Measurements from ENCODE around the gene C2CD4C. TPM values are rescaled to one million over a fixed set of nuclear protein-coding genes. Genes with fewer than 3 reads are reported as not detected.

Gene C2CD4C
- total RNA-seq, 1 experiment from 2014 or later = 1.8 TPM

DNA sequence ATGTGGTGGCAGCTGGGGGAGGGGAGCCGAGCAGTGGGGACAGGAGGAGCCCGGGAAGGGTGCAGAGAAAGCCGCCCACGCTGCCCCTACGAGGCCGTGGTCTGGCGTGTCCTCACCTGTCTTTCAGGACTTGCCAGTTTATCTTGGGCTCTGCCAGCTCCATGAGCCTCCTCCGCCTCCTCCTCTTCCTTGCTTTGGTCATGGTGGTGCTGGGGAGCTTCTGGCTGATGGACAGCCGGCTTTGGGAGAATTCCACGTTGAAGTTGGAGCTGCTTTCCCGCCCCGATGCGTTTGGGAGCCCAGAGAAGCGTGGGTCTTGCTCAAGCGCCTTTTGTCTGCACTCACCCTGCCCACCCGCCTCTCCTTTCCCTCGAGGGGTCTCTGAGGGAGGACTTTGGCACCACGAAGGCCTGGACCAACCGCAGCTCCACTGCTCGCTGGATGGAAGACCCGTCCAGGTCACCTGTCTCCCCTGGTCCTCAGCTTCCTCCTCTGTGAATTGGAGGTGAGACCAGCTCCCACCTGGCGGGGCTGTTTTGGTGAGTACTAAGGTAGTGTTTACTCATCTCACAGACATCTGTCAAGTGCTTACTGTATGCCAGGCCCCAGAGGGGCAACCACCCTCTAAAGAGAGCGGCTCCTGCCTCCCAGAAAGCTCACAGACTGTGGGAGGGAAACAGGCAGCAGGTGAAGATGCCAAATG is 34.6 kb downstream of the C2CD4C start:
- Histone ChIP-seq H3K27me3 (replicated peaks; ENCODE audit: insufficient read depth, low read depth, low read length, poor library complexity) (no peaks in the 10 kb centered on the region), H3K9me3 (ENCODE audit: low read depth, low read length, poor library complexity, severe bottlenecking) (no peaks in the 10 kb centered on the region), H3K4me1 (ENCODE audit: insufficient read depth, low read length, poor library complexity, severe bottlenecking) (peaks cover 9% of the 10 kb centered on the region), H3K36me3 (ENCODE audit: insufficient read depth, low read length, poor library complexity, severe bottlenecking) (no peaks in the 10 kb centered on the region), H3K27ac (ENCODE audit: low read depth, low read length, poor library complexity, severe bottlenecking) (no peak overlapping the region), H3K4me3 (ENCODE audit: low read depth, low read length, poor library complexity, severe bottlenecking) (no peak overlapping the region)
- DNase-seq (ENCODE audit: low spot score) = no peak
- ChIA-PET POLR2A (ENCODE audit: low non-redundant PET) (no interaction called here), CTCF (no interaction called here)
- BruUV-seq (replicated peaks) = no TSS peak
- intact Hi-C loops (cut with micrococcal nuclease; ENCODE audit: unreplicated experiment) = no loop called here
- no peak for TF ChIP-seq EZH2 (IDR thresholded peaks at IDR 0.05; ENCODE audit: borderline replicate concordance, low read depth, low read length, poor library complexity, severe bottlenecking)
- TF ChIP-seq, protein P1, sequence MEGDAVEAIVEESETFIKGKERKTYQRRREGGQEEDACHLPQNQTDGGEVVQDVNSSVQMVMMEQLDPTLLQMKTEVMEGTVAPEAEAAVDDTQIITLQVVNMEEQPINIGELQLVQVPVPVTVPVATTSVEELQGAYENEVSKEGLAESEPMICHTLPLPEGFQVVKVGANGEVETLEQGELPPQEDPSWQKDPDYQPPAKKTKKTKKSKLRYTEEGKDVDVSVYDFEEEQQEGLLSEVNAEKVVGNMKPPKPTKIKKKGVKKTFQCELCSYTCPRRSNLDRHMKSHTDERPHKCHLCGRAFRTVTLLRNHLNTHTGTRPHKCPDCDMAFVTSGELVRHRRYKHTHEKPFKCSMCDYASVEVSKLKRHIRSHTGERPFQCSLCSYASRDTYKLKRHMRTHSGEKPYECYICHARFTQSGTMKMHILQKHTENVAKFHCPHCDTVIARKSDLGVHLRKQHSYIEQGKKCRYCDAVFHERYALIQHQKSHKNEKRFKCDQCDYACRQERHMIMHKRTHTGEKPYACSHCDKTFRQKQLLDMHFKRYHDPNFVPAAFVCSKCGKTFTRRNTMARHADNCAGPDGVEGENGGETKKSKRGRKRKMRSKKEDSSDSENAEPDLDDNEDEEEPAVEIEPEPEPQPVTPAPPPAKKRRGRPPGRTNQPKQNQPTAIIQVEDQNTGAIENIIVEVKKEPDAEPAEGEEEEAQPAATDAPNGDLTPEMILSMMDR (conservative IDR thresholded peaks at IDR 0.05; ENCODE audit: low read depth, low read length) = no peak

DNA sequence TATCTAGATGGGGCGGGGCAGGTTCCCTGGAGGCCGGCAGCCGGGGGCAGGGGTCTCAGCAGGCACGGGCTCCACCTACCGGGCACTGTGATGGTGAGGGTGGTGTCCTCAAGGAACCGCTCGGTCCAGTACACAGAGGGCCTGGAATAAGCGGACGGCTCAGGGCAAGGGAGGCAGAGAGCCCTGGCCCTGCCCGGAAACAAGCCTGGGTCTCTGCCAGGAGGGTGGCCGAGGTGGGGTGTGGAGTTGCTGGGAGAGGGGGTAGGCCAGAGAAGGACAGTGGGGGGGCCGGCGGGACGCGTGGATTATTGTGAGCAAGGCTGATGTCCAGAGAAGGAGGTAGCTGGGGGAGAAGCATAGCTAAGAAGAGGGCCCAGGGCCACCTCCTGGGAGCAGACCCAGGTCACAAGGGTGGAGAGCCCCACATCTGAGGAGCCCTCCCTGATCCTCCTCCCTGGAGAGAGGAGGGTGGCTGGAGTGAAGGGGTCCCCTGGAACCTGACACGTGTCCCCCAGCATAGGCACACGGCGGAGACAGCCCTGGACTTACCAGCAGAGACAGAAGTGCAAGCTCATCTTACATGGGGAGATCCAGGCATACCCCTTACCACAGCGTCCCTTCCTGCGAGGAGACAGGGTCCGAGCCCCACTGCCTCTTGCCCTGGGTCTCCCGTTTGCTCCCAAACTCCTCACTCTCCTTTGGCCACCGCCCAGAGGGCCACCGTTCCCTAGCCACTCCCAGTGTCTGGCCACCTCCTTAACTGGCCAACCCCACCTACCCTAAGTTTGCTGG is 35.4 kb downstream of the C2CD4C start:
- Histone ChIP-seq H3K27ac (ENCODE audit: low read depth, low read length, poor library complexity, severe bottlenecking) (no peak overlapping the region), H3K27me3 (replicated peaks; ENCODE audit: insufficient read depth, low read depth, low read length, poor library complexity) (no peaks in the 10 kb centered on the region), H3K9me3 (ENCODE audit: low read depth, low read length, poor library complexity, severe bottlenecking) (no peaks in the 10 kb centered on the region), H3K4me3 (ENCODE audit: low read depth, low read length, poor library complexity, severe bottlenecking) (no peak overlapping the region), H3K36me3 (ENCODE audit: insufficient read depth, low read length, poor library complexity, severe bottlenecking) (no peaks in the 10 kb centered on the region), H3K4me1 (ENCODE audit: insufficient read depth, low read length, poor library complexity, severe bottlenecking) (peaks cover 9% of the 10 kb centered on the region)
- ChIA-PET POLR2A (ENCODE audit: low non-redundant PET) (no interaction called here), CTCF (no interaction called here)
- DNase-seq (ENCODE audit: low spot score) = no peak
- intact Hi-C loops (cut with micrococcal nuclease; ENCODE audit: unreplicated experiment) = no loop called here
- no TSS peak for BruUV-seq (replicated peaks)
- TF ChIP-seq, protein P1 (conservative IDR thresholded peaks at IDR 0.05; ENCODE audit: low read depth, low read length) = no peak
- TF ChIP-seq EZH2 (IDR thresholded peaks at IDR 0.05; ENCODE audit: borderline replicate concordance, low read depth, low read length, poor library complexity, severe bottlenecking) = no peak

DNA sequence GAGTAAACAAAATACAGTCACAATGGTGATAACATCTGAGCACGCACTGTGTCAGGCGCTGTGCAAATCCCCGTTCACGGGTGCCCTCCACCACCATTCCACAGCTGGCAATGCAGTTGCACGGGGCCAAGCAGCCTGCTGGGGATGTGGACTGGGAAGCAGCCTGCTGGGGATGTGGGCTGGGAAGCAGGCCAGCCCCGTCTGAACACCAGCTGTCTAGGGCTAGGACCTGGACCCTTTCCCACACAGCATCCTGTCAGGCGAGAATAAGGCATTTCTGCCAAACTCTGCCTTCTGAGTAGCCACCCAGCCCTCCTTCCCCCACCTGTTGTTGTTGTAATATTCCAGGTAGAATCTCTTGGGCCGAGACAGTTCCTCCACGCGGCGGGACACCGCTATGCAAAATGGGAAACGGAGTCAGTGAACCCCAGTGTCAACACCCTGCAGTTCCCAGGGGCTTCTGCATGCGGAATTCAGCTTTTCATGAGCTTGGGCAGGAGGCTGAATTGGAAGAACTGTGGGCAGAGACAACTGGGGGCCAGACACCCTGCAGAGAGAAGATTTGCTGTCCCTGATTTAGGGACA is 36.5 kb downstream of the C2CD4C start:
- no peaks in the 10 kb centered on the region for H3K9me3 ChIP-seq (ENCODE audit: low read depth, low read length, poor library complexity, severe bottlenecking)
- POLR2A ChIA-PET (ENCODE audit: low non-redundant PET) = no interaction called here
- CTCF ChIA-PET = interaction anchor here (1.0 kb wide), 1 partner anchor 108 kb away, joined by 4 read pairs; no protein-coding TSS in a partner anchor
- H3K27me3 ChIP-seq (replicated peaks; ENCODE audit: insufficient read depth, low read depth, low read length, poor library complexity) = no peaks in the 10 kb centered on the region
- intact Hi-C loops (cut with micrococcal nuclease; ENCODE audit: unreplicated experiment) = no loop called here
- BruUV-seq (replicated peaks) = no TSS peak
- peaks cover 9% of the 10 kb centered on the region for H3K4me1 ChIP-seq (ENCODE audit: insufficient read depth, low read length, poor library complexity, severe bottlenecking)
- TF ChIP-seq EZH2 (IDR thresholded peaks at IDR 0.05; ENCODE audit: borderline replicate concordance, low read depth, low read length, poor library complexity, severe bottlenecking) = no peak
- TF ChIP-seq, protein P1 (conservative IDR thresholded peaks at IDR 0.05; ENCODE audit: low read depth, low read length) = no peak
- H3K4me3 ChIP-seq (ENCODE audit: low read depth, low read length, poor library complexity, severe bottlenecking) = no peak overlapping the region
- H3K27ac ChIP-seq (ENCODE audit: low read depth, low read length, poor library complexity, severe bottlenecking) = no peak overlapping the region
- DNase-seq (ENCODE audit: low spot score) = no peak
- H3K36me3 ChIP-seq (ENCODE audit: insufficient read depth, low read length, poor library complexity, severe bottlenecking) = no peaks in the 10 kb centered on the region

All from A673 (cell line).